Measurements from ENCODE around the gene ITGA8.

The ITGA8 gene

DNA sequence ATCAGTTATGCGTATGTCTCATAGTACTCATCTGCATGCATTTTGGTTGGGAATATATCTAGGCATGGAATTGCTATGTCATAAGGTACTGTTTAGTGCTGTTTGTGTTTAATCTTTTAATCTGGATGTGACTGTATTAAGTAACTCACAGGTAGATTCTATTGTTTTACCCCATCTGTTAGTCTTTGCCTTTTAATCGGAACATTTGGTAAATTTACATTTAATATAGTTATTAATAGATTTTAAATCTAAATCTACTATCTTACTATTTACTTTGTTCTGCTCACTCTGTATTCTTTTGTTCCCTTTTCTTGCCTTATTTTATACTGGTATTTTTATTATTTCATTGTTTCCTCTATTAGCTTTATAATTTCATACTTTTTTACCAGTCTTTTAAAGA, 10.6 kb upstream of the ITGA8 start:
- DNase-seq: no peak

DNA sequence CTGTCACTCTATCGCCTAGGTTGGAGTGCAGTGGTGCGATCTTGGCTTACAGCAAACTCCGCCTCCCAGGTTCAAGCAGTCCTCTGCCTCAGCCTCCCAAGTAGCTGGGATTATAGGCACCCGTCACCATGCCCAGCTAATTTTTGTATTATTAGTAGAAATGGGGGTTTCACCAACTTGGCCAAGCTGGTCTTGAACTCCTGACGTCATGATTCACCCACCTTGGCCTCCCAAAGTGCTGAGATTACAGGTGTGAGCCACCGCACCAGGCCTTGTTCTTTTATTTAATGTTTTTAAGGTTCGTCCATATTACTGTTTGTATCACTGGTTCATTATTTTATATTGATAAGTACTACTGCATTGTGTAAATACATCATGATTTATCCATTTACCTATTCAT, 10.2 kb upstream of the ITGA8 start:
- DNase-seq: no peak

DNA sequence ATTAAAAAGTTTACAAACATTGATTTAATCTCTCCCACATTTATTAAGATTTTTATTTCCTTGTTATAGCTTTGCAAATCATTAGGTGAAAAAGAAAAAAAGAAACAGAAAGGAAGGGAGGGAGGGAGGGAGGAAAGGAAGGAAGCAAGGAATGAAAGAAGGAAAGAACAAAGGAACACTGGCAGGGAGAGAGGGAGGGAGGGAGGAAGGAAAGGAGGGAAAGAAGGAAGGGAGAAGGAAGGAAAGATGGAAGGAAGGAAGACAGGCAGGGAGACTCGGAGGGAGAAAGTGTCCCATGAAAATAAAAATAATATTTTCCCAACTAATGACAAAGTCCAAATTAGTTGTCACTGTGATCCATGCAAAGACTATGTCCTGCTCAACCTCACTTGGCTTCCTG, 6.3 kb upstream of the ITGA8 start:
- no peak for DNase-seq

DNA sequence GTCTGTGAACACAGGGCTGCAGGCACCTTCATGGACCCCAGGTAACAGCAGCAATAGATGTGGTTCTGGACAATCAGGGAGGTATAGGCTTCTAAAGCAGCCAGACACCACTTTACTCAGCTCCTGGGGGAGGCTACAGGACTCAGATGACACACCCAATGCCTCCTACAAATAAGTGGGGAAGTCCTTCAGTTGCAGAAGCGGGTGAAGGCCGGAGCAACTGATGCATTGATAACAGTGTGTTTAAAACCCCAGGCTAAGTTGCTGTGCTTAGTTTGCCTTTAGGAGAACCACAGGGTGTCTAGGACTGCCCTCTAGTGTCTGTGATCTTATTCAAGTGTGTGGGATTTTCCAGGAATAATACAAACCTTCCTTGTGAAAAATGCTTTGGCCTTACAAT, 5.9 kb upstream of the ITGA8 start:
- no peak for DNase-seq

DNA sequence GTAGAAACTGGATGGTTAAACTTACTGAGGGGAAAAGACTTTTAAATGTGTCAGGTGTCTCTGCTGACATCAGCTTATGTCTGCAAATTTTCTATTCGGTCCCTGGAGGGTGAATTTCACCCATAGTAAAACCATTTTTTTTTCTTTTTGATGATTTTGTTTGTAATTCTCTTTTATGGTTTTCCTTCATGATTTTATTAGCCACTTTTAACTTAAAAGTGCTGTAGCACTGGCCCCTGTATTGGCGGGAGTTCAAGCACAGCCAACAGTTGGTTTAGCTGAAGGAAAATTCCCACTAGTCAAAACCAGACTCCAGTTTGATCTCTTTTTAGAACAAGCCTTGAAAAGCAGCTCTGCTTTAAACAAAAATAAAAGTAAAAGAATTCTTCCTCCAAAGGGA, 5.0 kb upstream of the ITGA8 start:
- DNase-seq: no peak

DNA sequence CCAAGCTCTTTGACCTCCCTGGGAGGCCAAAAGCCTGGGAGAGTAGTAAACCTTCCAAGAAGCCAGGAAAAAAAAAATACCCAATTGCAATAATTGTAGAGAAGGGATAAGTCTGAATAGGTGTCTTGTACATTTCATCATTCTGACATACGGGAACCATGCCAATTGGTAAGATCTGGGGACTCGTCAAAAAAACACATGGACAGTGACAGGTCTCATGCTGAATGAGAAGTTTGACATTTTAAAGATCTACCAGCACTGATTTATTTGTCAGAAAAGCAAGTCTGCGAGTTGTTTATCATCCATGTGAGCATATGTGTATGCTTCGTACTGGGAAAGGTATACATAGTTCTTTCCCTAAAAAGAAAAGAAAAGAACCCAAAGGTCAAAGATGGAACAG, 4.1 kb upstream of the ITGA8 start:
- DNase-seq: no peak

DNA sequence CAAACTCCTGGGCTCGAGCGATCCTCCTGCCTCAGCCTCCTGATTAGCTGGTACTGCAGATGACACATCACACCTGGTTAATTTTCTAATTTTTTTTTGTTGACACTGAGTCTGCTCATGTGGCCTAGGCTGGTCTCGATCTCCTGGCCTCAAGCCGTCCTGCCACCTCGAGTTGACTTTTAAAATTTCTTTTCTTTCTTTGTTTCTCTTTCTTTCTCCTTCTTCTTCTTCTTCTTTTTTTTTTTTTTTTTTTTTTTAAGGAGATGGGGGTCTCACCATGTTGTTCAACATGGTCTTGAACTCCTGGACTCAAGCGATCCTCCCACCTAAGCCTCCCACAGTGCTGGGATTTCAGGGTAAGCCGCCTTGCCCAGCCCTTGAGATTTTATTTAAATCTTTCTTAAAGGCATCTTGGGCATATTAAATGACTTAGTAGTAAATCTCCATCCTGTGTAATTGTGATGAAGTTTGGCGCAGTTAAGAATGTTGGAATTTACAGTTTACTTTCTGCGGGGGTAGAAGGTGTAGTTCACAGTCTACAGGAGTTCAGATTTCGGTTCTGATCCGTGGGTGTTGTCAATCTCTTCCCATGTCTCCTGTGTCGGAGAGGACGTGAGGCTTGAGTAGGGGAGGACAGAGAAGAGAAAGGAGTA, 1.0 kb upstream of the ITGA8 start:
- no peak for DNase-seq

DNA sequence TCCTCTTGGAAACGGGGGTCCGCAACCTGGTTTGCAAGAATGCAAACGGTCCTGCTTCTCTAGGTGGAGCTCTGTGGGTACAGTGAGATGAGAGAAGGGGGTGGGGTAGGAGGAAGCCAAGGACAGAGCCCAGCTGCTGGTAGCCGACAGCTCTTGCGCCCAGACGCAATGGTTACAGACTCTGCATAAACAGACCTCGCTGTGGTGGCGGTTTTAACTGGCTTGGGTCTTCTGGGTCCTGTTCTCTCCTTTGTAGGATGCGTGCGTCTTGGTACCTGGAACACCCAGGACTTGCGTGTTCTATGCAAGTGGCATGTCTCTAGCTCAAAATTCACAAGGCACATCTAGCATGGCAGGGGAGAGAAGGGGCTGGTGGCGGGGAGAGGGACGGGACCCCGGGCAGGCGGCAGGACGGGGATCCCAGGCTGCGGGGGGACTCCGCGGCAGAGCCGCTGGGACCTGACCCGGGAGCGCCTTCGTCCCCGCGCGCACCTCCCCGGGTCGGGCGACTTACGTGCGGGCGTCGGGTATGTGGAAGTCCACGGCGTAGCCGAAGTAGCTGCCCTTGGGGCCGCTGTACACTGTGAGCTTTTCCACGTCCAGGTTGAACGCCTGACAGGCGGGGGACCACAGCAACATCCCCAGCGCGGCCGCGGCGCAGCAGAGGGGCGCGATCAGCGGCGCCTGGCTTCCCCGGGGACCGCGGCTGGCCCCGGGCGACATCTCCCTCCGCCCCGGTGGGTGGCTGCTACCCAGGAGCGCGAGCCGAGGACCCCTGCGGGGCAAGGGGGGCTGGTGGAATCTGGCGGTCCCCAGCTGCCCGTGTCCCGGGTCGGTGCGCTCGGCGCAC, 448 bp downstream of the ITGA8 start:
- no peak for DNase-seq

DNA sequence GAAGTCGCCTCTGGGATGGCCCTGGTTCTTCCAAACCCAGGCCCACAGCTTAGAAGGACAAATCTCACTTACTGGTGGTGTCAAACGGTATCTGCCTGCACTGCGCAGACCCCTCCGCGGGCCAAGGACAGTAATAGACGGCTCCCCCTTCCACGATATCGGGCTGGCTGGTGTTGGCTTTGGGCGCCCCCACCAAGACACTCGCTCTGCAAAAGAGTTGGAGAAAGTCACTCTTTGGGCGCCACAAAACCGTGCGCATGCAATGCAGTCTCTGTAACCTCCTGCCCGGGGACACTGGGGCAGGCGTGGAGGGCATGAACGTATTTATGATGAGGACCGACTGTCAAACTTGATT, 1.1 kb downstream of the ITGA8 start:
- no peak for DNase-seq

DNA sequence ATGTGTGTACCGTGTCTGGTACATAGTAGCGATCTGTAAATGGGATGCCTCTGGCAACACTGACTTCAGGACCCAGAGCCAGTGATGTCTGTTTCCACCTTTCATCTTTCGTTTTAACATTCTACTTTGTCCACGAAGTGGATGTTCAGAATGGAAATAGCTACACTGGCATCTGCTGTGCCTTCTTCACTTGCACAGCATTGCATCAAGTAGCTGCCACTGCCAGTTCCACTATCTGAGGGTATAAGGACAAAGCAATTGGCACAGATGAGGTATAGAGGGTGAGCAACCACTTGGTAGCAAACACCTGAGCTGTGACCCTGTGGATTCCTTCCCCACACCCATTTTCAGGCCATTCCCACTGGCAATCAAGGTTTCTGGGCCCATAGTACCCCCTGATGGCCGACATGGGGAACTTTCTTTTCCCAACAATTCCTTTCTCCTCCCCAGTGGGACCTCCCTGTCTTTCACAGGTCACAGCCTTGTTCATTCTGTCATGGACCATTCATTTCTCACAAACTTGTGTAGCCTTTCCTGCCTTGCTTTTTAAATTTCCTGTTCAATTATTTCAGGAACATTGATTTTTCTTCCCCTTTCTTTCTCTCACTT, 4.0 kb downstream of the ITGA8 start:
- DNase-seq: no peak

DNA sequence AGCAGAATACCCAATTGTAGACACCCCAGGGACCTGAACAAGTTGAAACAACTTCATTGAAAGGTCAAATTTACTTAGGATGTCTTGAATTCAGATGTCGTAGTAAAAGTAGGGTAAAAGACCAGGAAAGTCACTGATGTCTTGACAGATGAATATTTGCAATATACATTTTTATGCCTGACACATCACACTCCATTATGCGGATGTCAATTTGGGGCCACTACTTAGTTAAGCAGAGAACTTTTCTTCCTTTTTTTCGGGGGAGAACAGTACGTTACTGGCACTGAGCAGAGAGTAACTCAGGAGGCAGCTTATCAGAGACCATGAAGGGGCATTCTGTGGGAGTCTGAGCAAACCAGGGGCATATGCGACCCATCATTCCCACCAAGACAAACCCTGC, 4.9 kb downstream of the ITGA8 start:
- DNase-seq: no peak

DNA sequence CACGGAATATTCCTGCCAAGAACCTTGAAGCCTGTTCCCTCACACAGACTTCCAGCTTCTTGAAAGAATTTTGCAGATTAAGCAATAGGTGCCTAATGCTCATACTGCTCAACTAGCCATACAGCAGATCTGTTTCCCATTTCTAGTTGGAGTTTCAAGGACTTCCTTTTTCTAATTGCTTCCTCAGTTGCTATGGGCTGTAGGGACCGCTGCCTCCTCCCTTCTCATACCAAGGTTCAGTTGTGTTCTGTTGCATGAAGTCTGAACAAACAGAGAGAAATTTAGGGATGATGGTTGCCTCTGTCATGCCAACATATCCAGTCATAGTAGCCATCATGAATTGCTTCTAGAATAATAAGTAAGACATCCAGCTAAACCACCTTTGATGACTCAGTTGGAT, 6.8 kb downstream of the ITGA8 start:
- no peak for DNase-seq

DNA sequence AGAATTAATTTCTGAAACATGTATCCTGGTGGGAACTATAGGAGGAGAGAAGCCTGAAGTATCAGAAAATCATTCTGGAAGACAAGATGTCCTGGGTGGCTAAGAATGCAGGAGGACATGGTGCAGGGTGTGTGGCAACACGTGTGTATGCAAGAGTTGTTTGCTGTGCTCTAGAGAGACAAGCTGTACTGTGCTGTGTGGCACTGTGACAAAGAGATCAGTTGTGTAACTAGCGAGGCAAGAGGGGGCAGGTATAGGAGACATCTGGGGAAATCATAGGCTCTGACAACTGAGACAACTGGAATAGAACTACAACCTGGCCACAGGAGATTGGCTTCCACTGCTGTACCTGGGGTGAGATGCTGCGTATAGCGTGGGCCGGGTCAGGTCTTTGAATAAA, 9.3 kb downstream of the ITGA8 start:
- no peak for DNase-seq

DNA sequence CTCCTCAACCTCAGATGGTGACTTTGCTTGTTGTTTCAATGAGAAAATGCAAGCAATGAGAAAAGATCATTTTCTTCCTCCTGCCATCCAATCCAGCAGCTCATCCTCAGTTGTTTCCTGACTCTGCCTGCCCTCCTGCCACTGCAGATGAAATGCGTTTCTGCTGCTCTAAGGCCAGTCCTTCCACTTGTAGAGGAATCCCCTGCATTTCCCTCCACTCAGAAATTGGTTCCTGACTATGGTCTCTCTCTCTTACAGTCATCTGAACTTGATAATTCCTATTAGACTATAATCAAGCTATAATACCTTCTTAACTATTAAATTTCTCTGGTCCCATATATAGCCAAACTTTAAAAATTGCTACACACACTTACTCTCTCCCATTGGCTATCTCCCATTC, 14.4 kb downstream of the ITGA8 start:
- no peak for DNase-seq

DNA sequence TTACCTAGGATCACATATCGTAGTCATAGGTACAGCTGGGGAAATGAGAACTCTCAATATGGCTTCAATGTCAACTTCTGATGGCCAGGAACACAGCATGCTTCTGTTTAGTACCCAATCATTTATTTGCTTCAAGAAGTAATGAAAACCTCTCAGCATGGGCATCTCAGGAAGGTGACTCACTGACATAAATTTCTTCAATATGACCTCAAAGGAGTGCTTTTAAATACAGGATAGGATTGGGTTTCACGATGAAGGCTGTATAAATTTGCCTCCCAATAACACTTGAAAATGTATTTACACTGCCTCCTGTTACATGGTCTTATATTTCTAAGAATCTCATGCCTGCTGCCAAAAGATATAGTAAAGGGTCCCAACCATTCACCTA, 15.1 kb downstream of the ITGA8 start:
- DNase-seq: no peak

DNA sequence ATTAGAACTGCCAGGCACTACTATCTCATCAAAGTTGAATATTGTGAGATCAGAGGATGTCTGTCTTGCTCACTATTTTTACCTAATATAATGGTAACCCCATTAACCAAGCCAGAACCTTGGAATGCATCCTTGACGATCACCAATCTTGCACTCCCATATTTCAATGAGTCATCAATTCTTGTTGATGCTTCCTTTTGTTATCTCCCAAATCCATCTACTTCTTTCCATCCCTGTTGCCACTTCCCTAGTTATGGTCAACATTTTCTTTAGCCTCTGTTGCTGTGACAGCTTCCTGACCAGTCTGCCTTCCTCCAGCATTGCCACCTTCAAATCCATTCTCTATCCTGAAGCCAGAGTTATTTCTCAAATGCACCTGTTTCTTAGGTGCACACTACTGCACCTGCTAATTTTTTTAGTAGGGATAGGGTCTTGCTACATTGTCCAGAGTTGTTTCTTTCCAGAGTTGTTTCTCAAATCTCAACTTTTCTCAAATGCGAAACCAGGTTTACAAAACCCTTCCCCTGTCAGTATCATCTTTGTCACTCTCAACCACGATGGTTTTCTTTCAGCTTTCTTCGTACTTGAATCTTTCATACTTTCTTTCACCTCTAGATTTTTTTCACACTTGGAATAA, 15.7 kb downstream of the ITGA8 start:
- no peak for DNase-seq

DNA sequence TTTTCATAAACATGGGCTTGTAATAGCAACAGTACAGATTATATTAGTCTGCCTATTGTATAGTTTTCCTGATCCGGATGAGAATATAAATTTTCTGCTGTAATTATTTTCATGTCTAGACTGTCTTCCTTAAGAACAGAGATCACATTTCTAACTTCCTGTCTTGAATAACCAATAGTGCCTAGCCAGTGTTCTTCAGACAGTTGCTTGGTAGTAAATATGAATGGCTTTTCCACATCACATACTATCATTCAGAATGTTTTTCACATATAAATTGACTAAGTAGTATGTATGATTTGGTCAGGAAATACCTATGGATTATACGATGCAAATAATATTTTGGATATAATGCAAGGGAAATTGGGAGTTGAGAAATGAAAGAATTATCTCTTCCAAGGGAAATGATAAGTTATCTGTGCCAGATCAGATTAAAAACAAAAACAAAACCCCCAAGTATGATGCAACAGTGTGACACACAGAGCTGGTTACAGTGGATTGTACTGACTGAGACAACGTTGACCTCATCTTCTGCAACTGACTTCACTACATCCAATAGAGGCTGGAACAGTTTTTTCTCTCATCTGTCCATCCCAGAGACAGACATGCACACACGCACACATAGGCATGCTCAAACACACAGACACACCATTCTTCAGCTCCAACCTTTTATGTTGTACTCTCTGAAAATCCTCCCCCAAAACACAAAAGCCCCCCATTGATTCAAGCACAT, 16.4 kb downstream of the ITGA8 start:
- no peak for DNase-seq

DNA sequence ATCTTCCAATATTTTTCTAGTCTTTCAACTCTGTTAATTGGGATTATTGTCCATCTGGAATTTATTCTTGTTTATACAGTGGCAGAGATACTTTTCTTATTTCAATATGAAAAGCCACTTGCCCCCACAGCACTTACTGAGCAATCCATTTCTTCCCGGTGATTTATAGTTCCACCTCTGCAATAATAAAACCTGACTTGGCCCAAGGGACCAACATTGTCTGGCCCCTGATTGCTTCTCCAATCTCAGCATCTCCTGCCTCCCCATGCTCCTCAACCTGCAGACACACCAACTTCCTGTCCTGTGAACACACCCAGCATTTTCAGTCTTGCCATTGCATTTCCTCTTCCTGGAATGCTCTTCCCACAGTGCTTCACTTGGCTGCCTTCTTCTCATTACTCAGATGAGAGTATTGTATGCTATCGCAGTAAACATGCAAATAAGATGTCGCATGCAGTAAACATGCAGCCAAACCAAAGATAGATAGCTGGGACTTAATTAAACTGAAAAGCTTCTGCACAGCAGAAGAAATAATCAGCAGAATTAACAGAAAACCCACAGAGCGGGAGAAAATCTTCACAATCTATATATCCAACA, 19.5 kb downstream of the ITGA8 start:
- DNase-seq: no peak

DNA sequence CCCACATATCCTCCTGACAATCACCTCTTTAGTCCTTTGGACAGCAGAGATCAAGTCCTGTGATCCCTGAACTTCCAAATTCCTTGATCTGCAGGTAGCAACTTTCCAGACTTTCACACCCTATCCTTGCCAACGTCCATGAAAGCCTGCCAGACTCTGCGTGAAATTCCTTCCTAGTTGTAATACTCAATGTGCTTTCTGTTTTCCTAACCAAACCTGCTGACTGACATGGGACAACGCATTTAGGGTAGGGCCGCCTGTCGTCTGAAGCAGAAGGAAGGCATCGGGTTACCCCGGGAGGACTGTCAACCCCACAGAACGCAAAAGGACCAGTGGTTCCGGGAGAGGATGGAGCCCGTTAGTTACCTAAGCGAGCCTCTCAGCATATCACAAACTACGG, 23.9 kb downstream of the ITGA8 start:
- no peak for DNase-seq

DNA sequence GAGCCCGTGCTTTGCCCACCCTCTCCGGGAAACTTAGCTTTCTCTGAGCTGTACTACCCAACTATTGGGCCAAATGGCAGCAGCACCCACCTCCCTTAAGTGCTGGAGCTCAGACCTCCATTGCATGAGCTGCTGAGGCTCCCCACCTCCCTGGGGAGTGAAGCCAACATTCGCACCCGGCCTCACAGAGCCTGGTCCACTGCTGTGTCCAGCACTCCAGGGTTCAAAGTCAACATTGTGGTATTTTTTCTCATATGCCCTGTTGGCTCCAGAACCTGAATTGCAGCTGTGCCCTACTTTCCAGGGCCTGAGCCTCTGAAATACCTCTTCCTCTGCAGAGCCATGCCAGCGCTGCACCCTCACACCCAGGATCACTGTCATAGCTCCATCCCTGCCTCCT, 29.7 kb downstream of the ITGA8 start:
- no peak for DNase-seq

DNA sequence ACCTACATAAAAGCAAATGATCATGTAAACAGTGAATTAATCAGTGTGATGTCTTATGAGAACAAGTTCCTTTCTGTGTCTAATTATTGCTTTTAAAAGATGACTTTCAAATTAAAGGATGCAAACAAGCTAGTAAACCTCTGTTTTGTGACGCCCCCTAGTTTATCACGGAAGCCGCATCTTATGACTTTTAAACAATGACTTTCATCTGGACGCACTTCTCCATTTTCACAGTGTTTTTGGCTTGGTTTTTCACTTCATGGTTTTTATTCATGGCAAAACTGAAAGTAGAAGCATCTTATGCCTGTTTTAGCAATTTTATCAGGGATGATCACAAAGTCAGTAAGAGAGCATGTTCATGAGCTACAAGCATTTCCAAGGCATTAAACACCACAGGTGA, 35.0 kb downstream of the ITGA8 start:
- DNase-seq: no peak

DNA sequence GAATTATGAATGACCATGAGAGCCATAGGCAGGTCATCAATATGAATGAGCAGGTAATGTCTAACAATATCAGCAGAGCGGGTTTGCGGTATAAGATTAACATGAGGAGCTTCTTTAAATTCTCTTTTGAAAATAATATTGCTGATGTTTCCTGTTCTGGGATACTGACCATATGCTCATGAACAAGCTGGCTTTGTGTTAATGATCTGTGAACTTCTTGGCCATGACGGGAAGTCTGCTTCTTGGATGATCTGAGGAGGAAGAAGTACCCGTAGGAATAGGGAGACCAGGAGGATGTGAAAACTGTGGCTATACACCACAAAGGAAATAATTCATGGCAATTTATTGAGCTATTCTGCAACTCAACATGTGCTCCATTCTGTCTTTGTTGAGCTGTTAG, 38.6 kb downstream of the ITGA8 start:
- DNase-seq: no peak

DNA sequence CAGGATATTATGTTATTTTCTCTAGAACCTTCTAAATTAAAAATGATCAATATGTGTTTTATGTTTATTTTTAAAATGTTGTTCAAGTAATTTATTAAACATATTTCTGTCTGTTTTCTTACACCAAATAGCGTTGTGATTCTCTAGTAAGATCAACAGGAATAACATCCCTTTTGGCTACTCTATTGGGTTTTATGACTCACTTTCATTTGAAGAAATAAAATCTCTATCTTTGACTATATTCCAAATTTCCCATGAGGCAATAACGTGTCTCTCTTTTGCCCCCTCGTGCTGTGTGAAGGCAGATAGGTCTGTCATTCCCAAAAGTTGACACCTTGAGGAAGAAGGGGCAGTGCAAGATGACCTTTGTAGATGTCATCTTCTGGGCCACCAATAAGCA, 40.9 kb downstream of the ITGA8 start:
- DNase-seq: no peak
